Measurements from ENCODE around the gene MAST4.

Gene MAST4

GRCh38 chr5:66644111-66644510, 47.9 kb downstream of the MAST4 start:
- FAIRE-seq: no peak
- DNase-seq (ENCODE audit: insufficient read length, low spot score): no peak

DNA sequence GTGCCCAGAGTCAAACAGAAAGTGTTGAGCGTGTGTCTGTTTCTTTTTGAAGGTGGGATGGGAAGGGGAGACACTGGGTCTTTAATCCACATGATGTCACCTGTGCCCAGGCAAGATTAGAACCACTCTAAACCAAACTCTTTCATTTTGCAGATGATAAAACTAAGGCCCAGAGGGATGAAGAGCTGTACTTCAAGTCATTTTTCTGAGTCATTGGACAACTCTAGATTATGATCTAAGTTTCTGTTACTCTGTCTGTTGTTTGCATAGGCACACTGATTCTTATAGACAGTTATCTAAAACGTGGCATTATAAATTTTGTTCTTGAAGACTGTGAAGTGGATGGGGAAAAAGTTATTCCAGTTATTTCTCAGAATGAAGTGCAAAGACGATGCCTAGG, 48.8 kb downstream of the MAST4 start:
- FAIRE-seq: no peak
- DNase-seq (ENCODE audit: insufficient read length, low spot score): no peak

DNA sequence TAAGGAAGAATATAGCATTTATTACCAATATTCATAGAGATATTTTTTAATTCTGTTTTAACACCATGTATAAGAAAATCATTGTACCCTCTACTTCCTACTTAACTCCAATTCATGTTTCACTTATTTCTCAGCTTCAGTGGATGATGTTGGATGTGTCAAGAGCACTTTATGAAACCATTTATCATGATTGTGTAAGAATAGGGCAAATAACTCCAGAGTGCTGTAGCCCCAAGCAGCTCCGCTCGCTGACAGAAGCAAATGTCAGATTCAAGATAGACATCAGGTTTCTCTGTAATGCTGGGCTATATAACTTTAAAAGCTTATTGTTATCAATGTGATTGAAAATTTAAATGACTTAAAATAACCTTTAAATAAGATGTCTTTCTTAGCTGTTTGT, 50.4 kb downstream of the MAST4 start:
- DNase-seq (ENCODE audit: insufficient read length, low spot score) (no peak), FAIRE-seq (no peak)

DNA sequence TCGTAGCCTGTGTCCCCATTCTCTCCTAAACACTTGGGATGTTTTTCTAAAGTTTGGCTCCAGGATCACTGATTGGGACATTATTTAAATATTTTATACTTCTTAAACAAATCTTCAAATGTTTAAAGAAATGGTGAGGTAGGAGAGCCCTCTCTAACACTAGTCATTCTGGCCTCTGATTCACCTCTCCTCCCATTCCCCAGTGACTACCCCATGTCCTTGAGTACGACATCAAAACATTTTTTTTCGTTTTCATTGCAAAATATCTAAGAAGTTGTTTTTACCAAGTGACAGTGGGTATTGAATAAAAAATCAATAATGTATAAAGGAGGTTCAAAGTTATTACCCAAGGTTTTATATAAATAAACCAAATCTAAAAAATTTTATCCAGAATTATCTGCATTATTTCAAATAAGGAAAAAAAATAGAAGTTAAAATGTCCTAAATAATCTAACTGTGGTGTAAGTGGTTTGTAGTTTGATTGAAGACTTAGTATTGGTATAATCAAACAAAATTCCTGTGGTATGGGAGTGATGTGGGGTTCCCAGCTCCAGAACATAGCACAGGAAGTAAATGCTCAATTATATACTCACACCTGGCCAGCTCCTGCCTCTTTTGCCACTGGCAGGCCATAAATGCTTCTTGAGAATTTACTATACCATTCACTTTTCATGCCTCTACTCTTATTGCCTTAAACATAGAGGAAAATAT, 51.1 kb downstream of the MAST4 start:
- no peak for DNase-seq (ENCODE audit: insufficient read length, low spot score)
- FAIRE-seq: no peak

DNA sequence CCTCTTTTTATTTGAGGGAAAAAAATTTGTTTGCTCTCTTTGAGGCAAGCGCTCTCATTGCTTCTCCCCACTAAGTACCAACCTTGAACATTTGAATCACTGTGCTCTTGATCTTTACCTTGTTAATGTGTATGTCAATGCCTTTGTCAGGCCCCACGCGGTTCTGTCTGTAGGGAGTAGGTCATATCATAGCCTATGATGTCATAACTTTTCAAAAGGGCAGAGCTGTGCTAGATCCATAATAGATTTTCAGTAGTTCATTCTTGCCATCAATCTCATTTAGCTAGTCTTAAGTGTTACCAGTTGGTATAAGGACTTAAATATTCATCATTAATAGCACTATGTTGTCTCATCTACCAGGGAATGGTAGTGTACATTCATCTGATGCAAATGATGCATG, 56.6 kb downstream of the MAST4 start:
- DNase-seq (ENCODE audit: insufficient read length, low spot score): no peak
- FAIRE-seq: no peak

GRCh38 chr5:66653325-66653724, 57.1 kb downstream of the MAST4 start:
- DNase-seq (ENCODE audit: insufficient read length, low spot score) (no peak), FAIRE-seq (no peak)

DNA sequence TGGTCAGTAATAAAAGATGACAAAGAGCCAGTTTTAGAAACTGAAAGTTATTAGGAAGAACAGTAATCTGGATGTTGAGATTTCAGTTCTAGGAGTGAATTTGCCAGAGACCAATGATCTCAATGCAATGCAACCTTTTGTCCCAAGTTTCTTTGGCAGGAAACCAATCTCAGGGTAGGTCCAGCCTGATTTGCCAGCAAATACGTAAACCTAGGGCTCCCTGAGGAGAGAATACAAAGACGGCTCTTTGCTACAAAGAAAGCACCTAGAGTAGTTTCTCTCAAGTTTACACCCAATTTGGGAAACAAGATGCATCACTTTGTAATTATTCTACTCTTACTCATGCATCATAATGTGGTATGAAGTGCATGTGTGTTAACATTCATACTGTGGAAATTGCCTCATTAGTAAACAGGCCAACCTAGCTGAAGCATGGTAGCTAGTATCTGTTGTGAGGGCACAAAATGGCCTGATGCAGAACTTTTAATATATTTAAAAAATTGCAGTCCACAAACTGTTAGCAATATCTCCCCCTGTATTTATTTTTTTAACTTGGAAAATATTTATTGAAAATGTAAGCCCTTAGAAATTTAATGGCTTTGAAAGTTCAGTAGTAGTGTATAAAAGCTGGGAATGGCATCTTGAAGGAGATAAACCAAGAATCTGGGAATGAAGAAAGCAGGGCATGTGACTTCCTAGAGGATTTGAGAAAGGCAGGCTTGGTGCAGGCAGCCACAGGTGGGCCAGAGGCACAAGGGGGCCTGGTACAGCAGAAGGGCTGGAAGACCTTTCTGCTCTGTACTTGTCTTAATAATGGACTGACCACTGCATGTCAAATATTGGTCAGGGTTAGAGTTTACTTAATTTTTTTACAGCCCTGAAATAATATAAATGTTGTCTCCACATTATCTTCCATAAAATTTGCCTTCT, 59.5 kb downstream of the MAST4 start:
- no peak for FAIRE-seq

DNA sequence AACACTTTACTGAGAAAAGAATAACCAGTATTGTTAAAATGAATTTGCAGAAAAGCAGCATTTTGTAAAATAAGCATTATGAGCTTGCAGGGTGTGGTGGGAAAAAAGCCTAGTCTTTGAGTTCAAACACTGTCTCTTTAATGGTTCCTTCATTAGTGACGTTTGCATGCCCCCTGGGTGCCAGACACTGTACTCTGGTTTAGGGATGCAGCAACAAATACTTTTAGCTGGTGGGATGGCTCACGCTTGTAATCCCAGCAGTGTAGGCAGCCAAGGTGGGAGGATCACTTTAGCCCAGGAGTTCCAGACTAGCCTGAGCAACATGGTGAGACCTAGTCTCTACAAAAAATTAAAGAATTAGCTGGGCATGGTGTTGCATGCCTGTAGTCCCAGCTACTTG, 62.3 kb downstream of the MAST4 start:
- no peak for DNase-seq (ENCODE audit: insufficient read length, low spot score)
- FAIRE-seq: no peak

More for the DNA sequence above, 59.5 kb downstream of the MAST4 start:
- DNase-seq (ENCODE audit: insufficient read length, low spot score): no peak

GRCh38 chr5:66659780-66660179, 63.6 kb downstream of the MAST4 start:
- no peak for DNase-seq (ENCODE audit: insufficient read length, low spot score)
- no peak for FAIRE-seq

- no peak for DNase-seq (ENCODE audit: insufficient read length, low spot score)
- FAIRE-seq: no peak
Observed at GRCh38 chr5:66660396-66660795, 64.2 kb downstream of the MAST4 start.

GRCh38 chr5:66661149-66661548, 65.0 kb downstream of the MAST4 start:
- no peak for DNase-seq (ENCODE audit: insufficient read length, low spot score)
- no peak for FAIRE-seq

DNA sequence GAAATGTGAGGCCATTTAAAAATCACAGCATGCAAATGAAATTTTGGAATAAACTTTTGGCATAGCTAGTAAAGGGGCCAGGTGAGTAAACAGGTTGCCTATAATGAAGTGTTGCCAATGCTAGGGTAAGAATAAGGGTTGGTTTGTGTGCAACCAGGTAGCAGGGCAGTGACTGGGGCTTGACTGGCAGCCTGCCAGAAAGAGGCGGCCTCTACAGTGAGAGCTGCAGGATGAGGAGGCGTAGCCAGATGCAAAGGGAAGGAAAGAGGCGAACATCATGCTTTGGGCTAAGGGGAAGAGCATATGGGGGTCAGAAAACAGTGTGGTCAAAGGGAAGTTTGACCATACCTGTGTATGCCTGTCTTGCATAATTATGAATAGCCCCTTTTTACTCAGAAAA, 70.6 kb downstream of the MAST4 start:
- no peak for FAIRE-seq
- DNase-seq (ENCODE audit: insufficient read length, low spot score): no peak

GRCh38 chr5:66669086-66669861, 73.1 kb downstream of the MAST4 start:
- DNase-seq (ENCODE audit: insufficient read length, low spot score) (no peak), FAIRE-seq (no peak)

- FAIRE-seq (no peak), DNase-seq (ENCODE audit: insufficient read length, low spot score) (no peak)
Observed at GRCh38 chr5:66669862-66670195, 73.6 kb downstream of the MAST4 start.

DNA sequence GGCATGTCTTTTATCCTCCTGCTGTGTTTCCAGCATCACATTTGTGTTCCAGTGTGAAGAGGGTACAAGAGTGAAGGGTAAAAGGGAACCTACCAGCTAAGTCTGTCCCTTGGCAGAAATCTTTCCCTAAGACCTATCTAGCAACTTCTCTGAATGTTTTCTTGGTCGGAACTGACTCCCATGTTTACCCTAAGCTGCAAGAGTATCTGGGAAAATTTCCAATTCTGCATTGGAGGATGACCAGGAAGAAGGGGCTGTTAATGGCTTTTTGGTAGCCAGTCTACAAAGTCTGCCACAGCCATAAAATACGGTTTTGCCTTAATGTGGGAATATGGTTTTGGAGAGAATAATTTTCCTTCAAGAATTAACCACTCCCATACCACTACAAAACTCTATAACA, 75.1 kb downstream of the MAST4 start:
- FAIRE-seq: no peak
- DNase-seq (ENCODE audit: insufficient read length, low spot score): no peak

- FAIRE-seq (no peak), DNase-seq (ENCODE audit: insufficient read length, low spot score) (no peak)
Observed at GRCh38 chr5:66674802-66675201, 78.6 kb downstream of the MAST4 start.

GRCh38 chr5:66675406-66675805, 79.2 kb downstream of the MAST4 start:
- FAIRE-seq: no peak
- no peak for DNase-seq (ENCODE audit: insufficient read length, low spot score)

DNA sequence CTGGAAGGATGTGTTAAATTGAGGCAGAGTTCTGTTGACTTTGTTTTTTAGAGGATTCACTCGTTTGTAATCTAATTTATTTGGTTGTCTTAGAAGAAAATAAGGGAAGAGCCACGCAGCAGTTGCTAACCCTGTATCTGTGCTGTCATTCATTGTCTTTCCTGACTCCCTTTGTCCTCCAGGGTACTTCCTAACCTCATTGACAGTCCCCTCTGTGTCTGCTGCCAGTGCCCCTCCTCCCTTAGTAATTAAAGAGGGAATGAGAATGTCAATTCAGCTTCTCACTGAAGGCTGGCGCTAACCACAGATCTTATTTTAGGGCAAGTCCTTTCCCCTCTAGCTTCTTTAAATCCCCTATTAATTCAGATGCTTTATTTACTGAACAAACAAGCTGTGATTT, 84.0 kb downstream of the MAST4 start:
- no peak for DNase-seq (ENCODE audit: insufficient read length, low spot score)
- no peak for FAIRE-seq

DNA sequence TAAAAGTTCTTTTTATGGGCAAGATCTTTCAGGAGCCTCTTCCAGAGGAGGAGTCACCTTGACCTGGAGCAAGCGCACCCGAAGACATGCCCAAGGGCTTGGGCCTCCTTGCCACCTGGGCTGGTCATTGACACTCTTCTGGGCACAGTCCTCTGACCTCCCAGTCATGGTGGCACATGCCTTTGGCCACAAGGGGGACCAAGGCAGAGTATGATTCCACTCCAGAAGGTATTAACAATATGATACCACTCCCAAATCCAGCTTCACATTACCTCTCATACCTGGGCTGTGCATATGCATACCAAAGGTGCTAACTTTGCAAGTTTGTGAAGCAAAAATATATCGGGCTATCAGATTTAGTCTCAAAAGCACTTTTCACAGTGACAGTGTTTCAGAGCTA, 84.6 kb downstream of the MAST4 start:
- DNase-seq (ENCODE audit: insufficient read length, low spot score) (no peak), FAIRE-seq (no peak)

GRCh38 chr5:66684663-66685062, 88.5 kb downstream of the MAST4 start:
- FAIRE-seq (no peak), DNase-seq (ENCODE audit: insufficient read length, low spot score) (no peak)

- no peak for FAIRE-seq
- no peak for DNase-seq (ENCODE audit: insufficient read length, low spot score)
Observed at GRCh38 chr5:66689522-66690220, 93.5 kb downstream of the MAST4 start.

Measured in GM19239 (cell line).